Naive thymus-derived CD8-positive, alpha-beta T cell (primary cell): ENCODE results near the gene OVOL3. TPM values are rescaled to one million over a fixed set of nuclear protein-coding genes. Genes with fewer than 3 reads are reported as not detected.

ENCODE experiments used
- ATAC-seq, 2 donors: fragments of 150-1000 bp; cut with Tn5 transposase in 1 of 2; sonication (Bioruptor Pico), chemical (Tn5 transposase) in 1 of 2; 1 replicate in 1 of 2; 2 replicates in 1 of 2; pipeline ENCODE4 v1.10.0; 2021; ENCODE audit warnings: mild to moderate bottlenecking in 2 of 2, moderate library complexity in 2 of 2
- POLR2A ChIA-PET: fragments of 350-600 bp; sonication (Branson Sonifier 250); formaldehyde crosslinking; loops from one replicate; lab custom pipeline; 2021; ENCODE audit warnings: antibody characterized with exemption; lab: Charles Lee
- DNase-seq, 10 donors: peaks; one replicate each; pipeline versions ENCODE4 v3.0.0 to v3.0.0-alpha.2; 2020 to 2022
- H3K27ac Mint-ChIP-seq, 10 donors: one replicate each; pipeline ENCODE4 v1.8.0; 2020 to 2022; ENCODE audit warnings: mild to moderate bottlenecking in 10 of 10, mixed read lengths in 10 of 10, moderate library complexity in 4 of 10, inconsistent platforms in 1 of 10
- H3K27me3 Mint-ChIP-seq, 5 donors: one replicate each; pipeline ENCODE4 v1.8.0; 2021 to 2022; ENCODE audit warnings: mixed read lengths in 5 of 5
- H3K36me3 Mint-ChIP-seq, 3 donors: one replicate each; pipeline ENCODE4 v1.8.0; 2020 to 2022; ENCODE audit warnings: mixed read lengths in 3 of 3, mild to moderate bottlenecking in 2 of 3, inconsistent platforms in 1 of 3
- H3K4me1 Mint-ChIP-seq, 4 donors: one replicate each; pipeline ENCODE4 v1.8.0; 2021 to 2022; ENCODE audit warnings: mixed read lengths in 4 of 4
- H3K4me3 Mint-ChIP-seq, 10 donors: one replicate each; pipeline ENCODE4 v1.8.0; 2020 to 2022; ENCODE audit warnings: mild to moderate bottlenecking in 10 of 10, mixed read lengths in 10 of 10, moderate library complexity in 6 of 10, inconsistent platforms in 1 of 10
- H3K9me3 Mint-ChIP-seq, 9 donors: one replicate each; pipeline ENCODE4 v1.8.0; 2020 to 2022; ENCODE audit warnings: mixed read lengths in 9 of 9, mild to moderate bottlenecking in 3 of 9, inconsistent platforms in 1 of 9, moderate library complexity in 1 of 9
- polyA plus RNA-seq, 3 donors: library from polyadenylated mRNA; unstranded; fragments of 300-500 nt; fragmentation: Illumina TruSeq; gene quantifications; one replicate each; pipeline ENCODE4 v1.2.3, GENCODE V29; 2021
- total RNA-seq, 8 experiments: library from RNA in 2 of 8; stranded (reverse) in 2 of 8; gene quantifications; one replicate each; pipeline ENCODE4 v1.2.3 and lab custom pipeline; 2021 to 2026

Gene OVOL3
- total and polyA plus RNA-seq, 5 experiments from 2014 or later = not detected

GRCh38 chr19:36152352-36153091 is 41.6 kb downstream of the OVOL3 start, which contains the start of gene COX7A1:
Gene COX7A1, minus strand, starts transcription at chr19:36152447. Its CDS starts 40 bp downstream, at chr19:36152407.
- POLR2A ChIA-PET = interaction anchor here (0.7 kb wide), 1 partner anchor 42 kb away, joined by 3 read pairs; the partner anchor contains the start of gene OVOL3
- H3K4me1 Mint-ChIP-seq = peaks cover 2 to 10% (median 6%) of the 10 kb centered on the region in 4 donors
- no peak within 1 kb of the TSS for H3K4me3 Mint-ChIP-seq
- H3K27me3 Mint-ChIP-seq = no peaks in the 10 kb centered on the region
- peak within 1 kb of the TSS in 2 of 10 donors; percentile 17 to 79 for H3K27ac Mint-ChIP-seq
- no peak for DNase-seq
- no peak for ATAC-seq
- no peaks in the 10 kb centered on the region for H3K9me3 Mint-ChIP-seq
- peaks cover 0 to 40% (median 17%) of the 10 kb centered on the region in 3 donors for H3K36me3 Mint-ChIP-seq

- Mint-ChIP-seq H3K4me1 (peaks cover 2 to 14% (median 6%) of the 10 kb centered on the region in 4 donors), H3K4me3 (no peak overlapping the region), H3K27ac (peak overlapping the region in 1 of 10 donors; percentile 79), H3K9me3 (no peaks in the 10 kb centered on the region), H3K36me3 (peaks cover 0 to 37% (median 17%) of the 10 kb centered on the region in 3 donors), H3K27me3 (no peaks in the 10 kb centered on the region)
- DNase-seq (no peak), ATAC-seq (no peak)
- POLR2A ChIA-PET = interaction anchor here (0.7 kb wide), 1 partner anchor 42 kb away, joined by 3 read pairs; the partner anchor contains the start of gene OVOL3
These were observed 42.2 kb downstream of the OVOL3 start for GRCh38 chr19:36153126-36153525.

GRCh38 chr19:36160821-36161596 is 50.1 kb downstream of the OVOL3 start:
- H3K9me3 Mint-ChIP-seq = no peaks in the 10 kb centered on the region
- H3K27me3 Mint-ChIP-seq = no peaks in the 10 kb centered on the region
- peaks cover 0 to 3% (median 2%) of the 10 kb centered on the region in 3 donors for H3K36me3 Mint-ChIP-seq
- ATAC-seq (no peak), DNase-seq (no peak)
- no peak overlapping the region for H3K4me3 Mint-ChIP-seq
- POLR2A ChIA-PET = no interaction called here
- H3K27ac Mint-ChIP-seq = peak overlapping the region in 1 of 10 donors; percentile 26
- H3K4me1 Mint-ChIP-seq = peaks cover 0 to 6% (median 0%) of the 10 kb centered on the region in 4 donors

Other genes starting within 250 kb of the OVOL3 start
- gene APLP1, start 242.6 kb upstream of the OVOL3 start, total RNA-seq = not detected
- gene APLP1, start 242.6 kb upstream of the OVOL3 start, polyA plus RNA-seq = not detected
- 10 to 100 TPM; 42.7 to 48.7 TPM for gene NFKBID, start 210.6 kb upstream of the OVOL3 start, total RNA-seq
- gene NFKBID, start 210.6 kb upstream of the OVOL3 start, polyA plus RNA-seq = 1 to 10 TPM; 1.2 to 2.8 (median 2.5) TPM
- gene HCST, start 208.6 kb upstream of the OVOL3 start, total RNA-seq = 10 to 100 TPM; 85.7 to 87.7 TPM
- gene HCST, start 208.6 kb upstream of the OVOL3 start, polyA plus RNA-seq = 1,000 to 10,000 TPM; 1,254 to 1,751 (median 1,469) TPM
- gene TYROBP, start 202.8 kb upstream of the OVOL3 start, total RNA-seq = 1 to 10 TPM; 3.1 to 5.8 TPM
- 10 to 100 TPM in 1 of 3 donors, 1 to 10 TPM in 2; 4.4 to 72.6 (median 5.6) TPM for gene TYROBP, start 202.8 kb upstream of the OVOL3 start, polyA plus RNA-seq
- 10 to 100 TPM; 11.2 to 11.4 TPM for gene LRFN3, start 174.8 kb upstream of the OVOL3 start, total RNA-seq
- 1 to 10 TPM in 2 of 3 donors, under 1 TPM in 1; 0.62 to 1.4 (median 1.1) TPM for gene LRFN3, start 174.8 kb upstream of the OVOL3 start, polyA plus RNA-seq
- 10 to 100 TPM; 19.4 to 24.2 TPM for gene SDHAF1, start 116.0 kb upstream of the OVOL3 start, total RNA-seq
- gene SDHAF1, start 116.0 kb upstream of the OVOL3 start, polyA plus RNA-seq = 10 to 100 TPM; 31.9 to 50.9 (median 34.9) TPM
- 1 to 10 TPM; 3.5 to 4.7 TPM for gene SYNE4, start 102.3 kb upstream of the OVOL3 start, total RNA-seq
- under 1 TPM in 1 of 3 donors, not detected in 2; 0.19 TPM for gene SYNE4, start 102.3 kb upstream of the OVOL3 start, polyA plus RNA-seq
- gene ALKBH6, start 96.9 kb upstream of the OVOL3 start, total RNA-seq = 10 to 100 TPM; 58.1 to 65.5 TPM
- 10 to 100 TPM; 18.7 to 25.6 (median 21.9) TPM for gene ALKBH6, start 96.9 kb upstream of the OVOL3 start, polyA plus RNA-seq
- 1 to 10 TPM; 1.3 to 1.7 TPM for gene CLIP3, start 78.3 kb upstream of the OVOL3 start, total RNA-seq
- 1 to 10 TPM in 2 of 3 donors, not detected in 1; 1.4 to 2.6 TPM for gene CLIP3, start 78.3 kb upstream of the OVOL3 start, polyA plus RNA-seq
- gene THAP8, start 56.9 kb upstream of the OVOL3 start, total RNA-seq = 1 to 10 TPM; 3.6 to 4.6 TPM
- 1 to 10 TPM; 2.4 to 7.2 (median 5.3) TPM for gene THAP8, start 56.9 kb upstream of the OVOL3 start, polyA plus RNA-seq
- 1 to 10 TPM; 2.0 to 2.5 TPM for gene WDR62, start 56.2 kb upstream of the OVOL3 start, total RNA-seq
- under 1 TPM in 2 of 3 donors, not detected in 1; 0.13 to 0.23 TPM for gene WDR62, start 56.2 kb upstream of the OVOL3 start, polyA plus RNA-seq
- 10 to 100 TPM; 37.2 to 48.8 TPM for gene POLR2I, start 3.7 kb downstream of the OVOL3 start, total RNA-seq
- gene POLR2I, start 3.7 kb downstream of the OVOL3 start, polyA plus RNA-seq = 100 to 1,000 TPM; 124 to 168 (median 149) TPM
- 100 to 1,000 TPM; 111 to 120 TPM for gene TBCB, start 4.3 kb downstream of the OVOL3 start, total RNA-seq
- gene TBCB, start 4.3 kb downstream of the OVOL3 start, polyA plus RNA-seq = 100 to 1,000 TPM; 169 to 208 (median 179) TPM
- 100 to 1,000 TPM; 228 to 239 TPM for gene CAPNS1, start 28.9 kb downstream of the OVOL3 start, total RNA-seq
- gene CAPNS1, start 28.9 kb downstream of the OVOL3 start, polyA plus RNA-seq = 100 to 1,000 TPM in 1 of 3 donors, 10 to 100 TPM in 2; 93.4 to 137 (median 100.0) TPM
- not detected for gene COX7A1, start 41.3 kb downstream of the OVOL3 start, total RNA-seq
- not detected for gene COX7A1, start 41.3 kb downstream of the OVOL3 start, polyA plus RNA-seq
- 1 to 10 TPM; 7.2 to 9.4 TPM for gene ZNF565, start 103.5 kb downstream of the OVOL3 start, total RNA-seq
- 1 to 10 TPM; 1.7 to 4.8 (median 2.5) TPM for gene ZNF565, start 103.5 kb downstream of the OVOL3 start, polyA plus RNA-seq
- gene ZNF146, start 104.0 kb downstream of the OVOL3 start, total RNA-seq = 10 to 100 TPM; 71.8 to 86.0 TPM
- gene ZNF146, start 104.0 kb downstream of the OVOL3 start, polyA plus RNA-seq = 10 to 100 TPM; 51.4 to 88.6 (median 67.9) TPM